Trophoblast cell (in vitro differentiated cells and primary cell): Measurements from ENCODE around the gene BCL2L11.

ENCODE experiments used
- DNase-seq, 2 donors: peaks; one replicate each; pipeline ENCODE4 v3.0.0-alpha.2; 2016
- H2AFZ ChIP-seq: 2 replicates; pipeline ENCODE4 v1.6.1; 2013; ENCODE audit warnings: low read length, moderate library complexity, mild to moderate bottlenecking; ENCODE audit not compliant: insufficient read depth, poor library complexity
- H2AK5ac ChIP-seq: 2 replicates; pipeline ENCODE4 v1.6.1; 2013; ENCODE audit warnings: mild to moderate bottlenecking, low read length
- H2BK120ac ChIP-seq: 2 replicates; pipeline ENCODE4 v1.6.1; 2013; ENCODE audit warnings: low read length, mild to moderate bottlenecking, moderate library complexity; ENCODE audit not compliant: insufficient read depth, poor library complexity
- H2BK12ac ChIP-seq: 2 replicates; pipeline ENCODE4 v1.6.1; 2013; ENCODE audit warnings: mild to moderate bottlenecking, low read length, moderate library complexity
- H2BK5ac ChIP-seq: 2 replicates; pipeline ENCODE4 v1.6.1; 2013; ENCODE audit warnings: low read length, low read depth, moderate library complexity, mild to moderate bottlenecking; ENCODE audit not compliant: poor library complexity
- H3K14ac ChIP-seq: 2 replicates; pipeline ENCODE4 v1.6.1; 2013; ENCODE audit warnings: mild to moderate bottlenecking, low read length
- H3K18ac ChIP-seq: 2 replicates; pipeline ENCODE4 v1.6.1; 2013; ENCODE audit warnings: mild to moderate bottlenecking, low read length
- H3K23ac ChIP-seq: 2 replicates; pipeline ENCODE4 v1.6.1; 2013; ENCODE audit warnings: low read length
- H3K27ac ChIP-seq: 2 replicates; pipeline ENCODE4 v1.5.1; 2013; ENCODE audit warnings: low read depth, mild to moderate bottlenecking, inconsistent platforms, low read length, moderate library complexity
- H3K27me3 ChIP-seq: 2 replicates; pipeline ENCODE4 v1.6.1; 2013; ENCODE audit warnings: inconsistent platforms, mild to moderate bottlenecking, low read length, moderate library complexity; ENCODE audit not compliant: insufficient read depth
- H3K36me3 ChIP-seq, 2 experiments: 1 replicate in 1 of 2; 2 replicates in 1 of 2; pipeline ENCODE4 v1.6.1; 2013; ENCODE audit warnings: low read length in 2 of 2, mild to moderate bottlenecking in 2 of 2, moderate library complexity in 1 of 2; ENCODE audit not compliant: insufficient read depth in 2 of 2, control insufficient read depth in 1 of 2
- H3K4ac ChIP-seq: 2 replicates; pipeline ENCODE4 v1.6.1; 2013; ENCODE audit warnings: low read depth, mild to moderate bottlenecking, low read length, moderate library complexity
- H3K4me1 ChIP-seq, 2 experiments: 1 replicate in 1 of 2; 2 replicates in 1 of 2; pipeline ENCODE4 v1.6.1; 2013; ENCODE audit warnings: low read length in 2 of 2, mild to moderate bottlenecking in 2 of 2, moderate library complexity in 1 of 2; ENCODE audit not compliant: insufficient read depth in 2 of 2, control insufficient read depth in 1 of 2
- H3K4me2 ChIP-seq: 2 replicates; pipeline ENCODE4 v1.6.1; 2013; ENCODE audit warnings: inconsistent platforms, mild to moderate bottlenecking, low read length, moderate library complexity
- H3K4me3 ChIP-seq: 2 replicates; pipeline ENCODE4 v1.5.1; 2013; ENCODE audit warnings: mild to moderate bottlenecking, low read depth, low read length, inconsistent platforms
- H3K79me1 ChIP-seq: one replicate; pipeline ENCODE4 v1.6.1; 2013; ENCODE audit warnings: low read length
- H3K79me2 ChIP-seq: 2 replicates; pipeline ENCODE4 v1.6.1; 2013; ENCODE audit warnings: low read length, mild to moderate bottlenecking; ENCODE audit not compliant: control insufficient read depth, insufficient read depth, poor library complexity
- H3K9ac ChIP-seq: 2 replicates; pipeline ENCODE4 v1.6.1; 2013; ENCODE audit warnings: mild to moderate bottlenecking, low read length
- H3K9me3 ChIP-seq: 2 replicates; pipeline ENCODE4 v1.6.1; 2013; ENCODE audit warnings: low read depth, mild to moderate bottlenecking, control low read depth, inconsistent platforms, low read length; ENCODE audit not compliant: insufficient read depth
- H4K12ac ChIP-seq: 2 replicates; pipeline ENCODE4 v1.6.1; 2013; ENCODE audit warnings: low read depth, mild to moderate bottlenecking, low read length, moderate library complexity
- H4K8ac ChIP-seq: 2 replicates; pipeline ENCODE4 v1.6.1; 2013; ENCODE audit warnings: low read depth, mild to moderate bottlenecking, low read length, moderate library complexity
- H4K91ac ChIP-seq: one replicate; pipeline ENCODE4 v1.6.1; 2013; ENCODE audit warnings: low read depth, mild to moderate bottlenecking, low read length, moderate library complexity
- whole genome bisulfite sequencing: extraction: QIAGEN DNeasy Blood & Tissue Kit; methylation state at CpG from one replicate; pipeline ENCODE4 v1.1.7; 2013; ENCODE audit warnings: missing lambda C conversion rate; ENCODE audit not compliant: insufficient read length, insufficient coverage; ENCODE audit errors: extremely low coverage; 5-methylcytosine and 5-hydroxymethylcytosine counted together

Gene BCL2L11

GRCh38 chr2:111186933-111187332, 66.2 kb downstream of the BCL2L11 start:
- H3K14ac ChIP-seq = no peak overlapping the region

GRCh38 chr2:111188681-111189080, 68.0 kb downstream of the BCL2L11 start:
- Histone ChIP-seq H3K79me1 (no peaks in the 10 kb centered on the region), H2AK5ac (no peak overlapping the region), H3K27ac (no peak overlapping the region), H3K4me2 (no peak overlapping the region), H3K18ac (no peak overlapping the region), H2BK12ac (no peak overlapping the region), H3K79me2 (no peaks in the 10 kb centered on the region), H3K9me3 (no peaks in the 10 kb centered on the region), H3K4me1 (peaks cover 3 to 4% of the 10 kb centered on the region in 2 experiments), H3K4ac (no peak overlapping the region), H3K23ac (no peak overlapping the region), H4K91ac (no peak overlapping the region), H2AFZ (no peak overlapping the region), H3K36me3 (no peaks in the 10 kb centered on the region), H2BK120ac (no peak overlapping the region), H3K4me3 (no peak overlapping the region), H3K14ac (no peak overlapping the region), H3K27me3 (no peaks in the 10 kb centered on the region), H2BK5ac (no peak overlapping the region), H3K9ac (no peak overlapping the region), H4K8ac (no peak overlapping the region), H4K12ac (no peak overlapping the region)
- no peak for DNase-seq
- no CpG with 5 or more reads among the region's 3 CpGs for WGBS

More at GRCh38 chr2:111186933-111187332, 66.2 kb downstream of the BCL2L11 start:
- Histone ChIP-seq H2AK5ac (no peak overlapping the region), H3K4me3 (no peak overlapping the region), H3K9ac (no peak overlapping the region), H3K9me3 (no peaks in the 10 kb centered on the region), H3K36me3 (no peaks in the 10 kb centered on the region), H3K27ac (no peak overlapping the region), H2BK5ac (no peak overlapping the region), H3K18ac (no peak overlapping the region), H3K4ac (no peak overlapping the region), H4K12ac (no peak overlapping the region), H3K79me2 (no peaks in the 10 kb centered on the region), H3K27me3 (no peaks in the 10 kb centered on the region), H4K8ac (no peak overlapping the region), H2AFZ (no peak overlapping the region), H3K79me1 (no peaks in the 10 kb centered on the region), H3K4me1 (peaks cover 3 to 4% of the 10 kb centered on the region in 2 experiments), H3K23ac (no peak overlapping the region), H2BK120ac (no peak overlapping the region), H4K91ac (no peak overlapping the region), H2BK12ac (no peak overlapping the region), H3K4me2 (no peak overlapping the region)
- no CpG with 5 or more reads among the region's 6 CpGs for WGBS
- DNase-seq = no peak

- Histone ChIP-seq H3K9ac (no peak overlapping the region), H2AFZ (no peak overlapping the region)
- WGBS = no CpG with 5 or more reads among the region's 2 CpGs
These were observed 68.4 kb downstream of the BCL2L11 start for GRCh38 chr2:111189106-111189505.

GRCh38 chr2:111190816-111191540, 70.3 kb downstream of the BCL2L11 start:
- Histone ChIP-seq H4K12ac (no peak overlapping the region), H2AFZ (no peak overlapping the region), H3K9ac (no peak overlapping the region), H4K91ac (no peak overlapping the region), H3K14ac (no peak overlapping the region), H2BK12ac (no peak overlapping the region), H2BK120ac (no peak overlapping the region), H3K23ac (no peak overlapping the region), H3K18ac (no peak overlapping the region), H3K4ac (no peak overlapping the region), H4K8ac (no peak overlapping the region), H3K36me3 (no peaks in the 10 kb centered on the region), H3K27me3 (no peaks in the 10 kb centered on the region), H3K4me1 (peaks cover 3 to 4% of the 10 kb centered on the region in 2 experiments), H3K79me2 (no peaks in the 10 kb centered on the region), H3K4me3 (no peak overlapping the region), H3K79me1 (no peaks in the 10 kb centered on the region), H3K9me3 (no peaks in the 10 kb centered on the region), H3K4me2 (no peak overlapping the region), H3K27ac (no peak overlapping the region), H2BK5ac (no peak overlapping the region), H2AK5ac (no peak overlapping the region)
- WGBS = no CpG with 5 or more reads among the region's 7 CpGs
- DNase-seq = no peak

More at GRCh38 chr2:111189106-111189505, 68.4 kb downstream of the BCL2L11 start:
- Histone ChIP-seq H3K4me2 (no peak overlapping the region), H3K79me1 (no peaks in the 10 kb centered on the region), H4K12ac (no peak overlapping the region), H3K14ac (no peak overlapping the region), H3K4me3 (no peak overlapping the region), H2BK12ac (no peak overlapping the region), H4K91ac (no peak overlapping the region), H3K4ac (no peak overlapping the region), H3K4me1 (peaks cover 3 to 4% of the 10 kb centered on the region in 2 experiments), H2AK5ac (no peak overlapping the region), H3K9me3 (no peaks in the 10 kb centered on the region), H3K79me2 (no peaks in the 10 kb centered on the region), H2BK120ac (no peak overlapping the region), H4K8ac (no peak overlapping the region), H3K27me3 (no peaks in the 10 kb centered on the region), H3K36me3 (no peaks in the 10 kb centered on the region), H3K27ac (no peak overlapping the region), H3K23ac (no peak overlapping the region), H3K18ac (no peak overlapping the region), H2BK5ac (no peak overlapping the region)
- DNase-seq = no peak
